ENCODE measurements around the gene RPH3AL. TPM values are rescaled to one million over a fixed set of nuclear protein-coding genes. Genes with fewer than 3 reads are reported as not detected.

The RPH3AL gene
- total RNA-seq, 1 donor from 2014 or later: 40.8 TPM

- no peak for TF ChIP-seq CTCF (conservative IDR thresholded peaks at IDR 0.05; ENCODE audit: low read depth, low read length)
- H3K4me3 ChIP-seq (ENCODE audit: low read depth, low read length): no peak overlapping the region
- no peak for DNase-seq (ENCODE audit: low read depth)
Measured at GRCh38 chr17:187130-187529, 165.5 kb downstream of the RPH3AL start.

GRCh38 chr17:185445-186138 is 167.0 kb downstream of the RPH3AL start:
- DNase-seq (ENCODE audit: low read depth): no peak
- no peak for TF ChIP-seq CTCF (conservative IDR thresholded peaks at IDR 0.05; ENCODE audit: low read depth, low read length)

GRCh38 chr17:183021-183420 is 169.6 kb downstream of the RPH3AL start:
- no peak overlapping the region for H3K4me3 ChIP-seq (ENCODE audit: low read depth, low read length)
- no peak for TF ChIP-seq CTCF (conservative IDR thresholded peaks at IDR 0.05; ENCODE audit: low read depth, low read length)
- DNase-seq (ENCODE audit: low read depth): no peak

More at GRCh38 chr17:185445-186138, 167.0 kb downstream of the RPH3AL start:
- no peak overlapping the region for H3K4me3 ChIP-seq (ENCODE audit: low read depth, low read length)

- no peak for DNase-seq (ENCODE audit: low read depth)
- peak overlapping the region; percentile 44 for H3K4me3 ChIP-seq (ENCODE audit: low read depth, low read length)
- no peak for TF ChIP-seq CTCF (conservative IDR thresholded peaks at IDR 0.05; ENCODE audit: low read depth, low read length)
Measured at GRCh38 chr17:182050-182751, 170.4 kb downstream of the RPH3AL start.

GRCh38 chr17:181245-182049 is 171.2 kb downstream of the RPH3AL start, which contains the start of gene DOC2B:
TSS of gene DOC2B (minus strand) at chr17:181650. CDS start at chr17:181479, 171 bp downstream.
- TF ChIP-seq CTCF (conservative IDR thresholded peaks at IDR 0.05; ENCODE audit: low read depth, low read length): no peak
- no peak for DNase-seq (ENCODE audit: low read depth)
- peak within 1 kb of the TSS; percentile 59 for H3K4me3 ChIP-seq (ENCODE audit: low read depth, low read length)

GRCh38 chr17:180381-181244 is 172.0 kb downstream of the RPH3AL start:
- no peak for TF ChIP-seq CTCF (conservative IDR thresholded peaks at IDR 0.05; ENCODE audit: low read depth, low read length)
- DNase-seq (ENCODE audit: low read depth): no peak
- peak overlapping the region; percentile 59 for H3K4me3 ChIP-seq (ENCODE audit: low read depth, low read length)

Data from epithelial cell of proximal tubule (primary cell).